Stimulated activated naive B cell treated with anti-CD40 and anti-IgM and Interleukin-4, amounts not matched to agents 10 μg/mL and 1 μg/mL and 100 μg/mL, for 72 hours (primary cell): ENCODE measurements around the gene TTLL1.

Experiments
- ATAC-seq, 2 donors: fragments of 150-1000 bp; cut with Tn5 transposase; replicated peaks; 2 replicates each; pipeline ENCODE4 v1.10.0; 2021; ENCODE audit warnings: moderate library complexity in 1 of 2
- DNase-seq: peaks from one replicate; pipeline ENCODE4 v3.0.0; 2021
- H3K27ac Mint-ChIP-seq: one replicate; pipeline ENCODE4 v1.8.0; 2022; ENCODE audit warnings: mild to moderate bottlenecking, mixed read lengths
- H3K27me3 Mint-ChIP-seq, 2 donors: one replicate each; pipeline ENCODE4 v1.8.0; 2022; ENCODE audit warnings: mixed read lengths in 2 of 2
- H3K36me3 Mint-ChIP-seq, 2 donors: one replicate each; pipeline ENCODE4 v1.8.0; 2022; ENCODE audit warnings: mixed read lengths in 2 of 2, mild to moderate bottlenecking in 1 of 2
- H3K4me1 Mint-ChIP-seq, 2 donors: one replicate each; pipeline ENCODE4 v1.8.0; 2022; ENCODE audit warnings: mixed read lengths in 2 of 2, mild to moderate bottlenecking in 1 of 2
- H3K4me3 Mint-ChIP-seq, 2 donors: one replicate each; pipeline ENCODE4 v1.8.0; 2022; ENCODE audit warnings: mild to moderate bottlenecking in 2 of 2, mixed read lengths in 2 of 2, moderate library complexity in 1 of 2
- H3K9me3 Mint-ChIP-seq, 2 donors: one replicate each; pipeline ENCODE4 v1.8.0; 2022; ENCODE audit warnings: mixed read lengths in 2 of 2, mild to moderate bottlenecking in 1 of 2

TTLL1 gene

DNA sequence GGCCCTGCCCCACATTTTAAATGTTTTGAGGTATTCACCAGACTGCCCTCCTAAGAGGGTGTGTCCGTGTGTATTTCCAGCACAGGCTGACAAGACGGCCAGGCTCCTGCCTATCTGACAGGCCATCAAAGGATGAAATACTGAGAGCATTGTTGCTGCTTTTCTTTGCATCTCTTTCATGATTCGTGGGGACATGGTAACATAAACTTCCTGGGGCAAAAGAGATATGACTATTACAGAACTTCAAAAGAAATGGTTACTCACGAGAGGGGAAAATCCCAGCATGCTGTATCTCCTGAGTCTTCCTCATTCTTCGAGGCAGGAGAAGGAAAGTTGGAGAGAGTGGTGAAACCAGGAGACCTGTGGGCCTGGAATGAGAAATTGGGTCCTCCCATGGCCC is 11.0 kb upstream of the TTLL1 start:
- Mint-ChIP-seq H3K36me3 (peaks cover 3 to 9% of the 10 kb centered on the region in 2 donors), H3K9me3 (peaks cover 8 to 9% of the 10 kb centered on the region in 2 donors), H3K4me3 (no peak overlapping the region), H3K27ac (no peak overlapping the region), H3K4me1 (peaks cover 2 to 11% of the 10 kb centered on the region in 2 donors), H3K27me3 (peaks cover 4 to 7% of the 10 kb centered on the region in 2 donors)
- no peak for DNase-seq
- peak; percentile 39 to 57 for ATAC-seq

DNA sequence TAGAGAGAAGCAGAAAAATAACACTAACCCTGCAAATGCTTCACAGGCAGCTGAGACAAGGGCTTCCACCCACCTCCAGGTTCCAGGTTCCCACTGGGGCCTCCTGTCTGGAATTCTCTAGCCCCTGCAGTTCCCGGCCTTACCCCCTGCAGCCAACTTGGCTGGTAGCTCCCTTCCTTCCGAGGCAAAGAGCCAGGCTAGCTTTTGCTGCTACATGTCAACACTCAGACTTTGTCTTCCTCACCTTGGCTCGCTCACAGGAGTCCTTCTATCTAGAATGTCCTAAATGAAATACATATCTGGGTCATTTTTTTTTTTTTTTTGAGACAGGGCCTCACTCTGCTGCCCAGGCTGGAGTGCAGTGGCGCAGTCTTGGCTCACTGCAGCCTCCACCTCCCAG is 9.9 kb upstream of the TTLL1 start:
- Mint-ChIP-seq H3K4me3 (no peak overlapping the region), H3K27ac (peak overlapping the region; percentile 56), H3K36me3 (peaks cover 3 to 9% of the 10 kb centered on the region in 2 donors), H3K27me3 (peaks cover 0 to 6% of the 10 kb centered on the region in 2 donors), H3K9me3 (peaks cover 8 to 9% of the 10 kb centered on the region in 2 donors), H3K4me1 (peaks cover 2 to 11% of the 10 kb centered on the region in 2 donors)
- ATAC-seq, result no peak
- DNase-seq, result no peak

DNA sequence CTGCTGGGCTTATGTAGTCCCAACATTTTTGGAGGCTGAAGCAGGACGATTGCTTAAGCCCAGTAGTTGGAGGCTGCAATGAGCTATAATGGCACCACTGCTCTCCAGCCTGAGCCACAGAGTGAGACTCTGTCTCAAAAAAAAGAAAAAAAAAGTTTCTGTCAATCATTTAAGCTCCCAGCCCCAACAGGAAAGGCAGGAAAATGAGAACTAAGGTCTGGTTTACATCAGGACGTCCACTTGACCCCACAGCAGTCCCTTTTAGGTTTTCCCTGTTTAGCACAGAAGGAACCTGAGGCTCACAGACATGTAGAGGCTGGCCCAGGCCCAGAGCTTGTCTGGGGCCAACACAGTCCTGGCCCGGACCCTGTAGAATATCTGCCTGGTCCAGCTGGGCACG is 9.2 kb upstream of the TTLL1 start:
- H3K27me3 Mint-ChIP-seq, result no peaks in the 10 kb centered on the region
- H3K27ac Mint-ChIP-seq, result no peak overlapping the region
- no peak for DNase-seq
- peaks cover 2 to 14% of the 10 kb centered on the region in 2 donors for H3K4me1 Mint-ChIP-seq
- no peak for ATAC-seq
- H3K4me3 Mint-ChIP-seq, result no peak overlapping the region
- peaks cover 8 to 9% of the 10 kb centered on the region in 2 donors for H3K9me3 Mint-ChIP-seq
- peaks cover 3 to 9% of the 10 kb centered on the region in 2 donors for H3K36me3 Mint-ChIP-seq

DNA sequence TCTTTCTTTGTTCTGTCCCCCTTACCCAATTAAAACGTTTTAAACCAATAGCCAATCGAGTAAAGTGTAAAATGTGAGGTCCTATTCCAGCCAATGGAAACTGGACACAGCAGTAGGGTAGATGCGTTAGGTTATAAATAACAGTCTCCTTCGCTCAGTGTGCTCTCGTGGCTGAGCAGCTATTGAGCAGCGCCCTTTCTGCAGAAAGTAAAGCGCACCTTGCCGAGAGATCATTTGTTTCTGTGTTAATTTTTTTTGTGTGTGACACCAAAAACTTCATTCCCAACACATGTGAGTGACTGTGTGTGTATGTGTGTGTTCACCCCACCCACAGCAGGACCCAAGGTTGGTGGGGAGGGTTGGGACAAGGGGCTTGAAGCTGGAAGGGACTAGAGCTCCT is 7.2 kb upstream of the TTLL1 start:
- no peak for ATAC-seq
- peaks cover 5 to 14% of the 10 kb centered on the region in 2 donors for H3K4me1 Mint-ChIP-seq
- peaks cover 8 to 9% of the 10 kb centered on the region in 2 donors for H3K9me3 Mint-ChIP-seq
- no peaks in the 10 kb centered on the region for H3K27me3 Mint-ChIP-seq
- H3K4me3 Mint-ChIP-seq, result no peak overlapping the region
- H3K36me3 Mint-ChIP-seq, result peaks cover 3 to 9% of the 10 kb centered on the region in 2 donors
- H3K27ac Mint-ChIP-seq, result no peak overlapping the region
- DNase-seq, result no peak

DNA sequence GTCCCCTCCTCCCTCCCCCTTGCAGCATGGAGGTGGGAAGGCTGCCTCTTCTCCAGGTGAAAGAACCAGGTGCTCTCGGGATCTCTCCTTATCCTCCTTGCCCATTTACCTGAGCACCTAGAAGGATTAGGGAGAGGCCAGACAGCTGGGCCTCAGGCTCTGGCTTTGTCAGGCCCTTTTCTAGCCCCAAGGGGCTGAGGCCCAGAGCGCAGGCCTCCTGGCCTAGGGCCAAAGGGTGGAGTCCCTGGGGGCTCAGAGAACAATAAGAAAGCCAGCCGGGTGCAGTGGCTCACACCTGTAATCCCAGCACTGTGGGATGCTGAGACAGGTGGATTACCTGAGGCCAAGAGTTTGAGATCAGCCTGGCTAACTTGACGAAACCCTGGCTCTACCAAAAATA is 5.4 kb upstream of the TTLL1 start:
- DNase-seq (no peak), ATAC-seq (no peak)
- Mint-ChIP-seq H3K9me3 (peaks cover 8 to 9% of the 10 kb centered on the region in 2 donors), H3K27ac (no peak overlapping the region), H3K27me3 (no peaks in the 10 kb centered on the region), H3K4me3 (no peak overlapping the region), H3K36me3 (peaks cover 3 to 9% of the 10 kb centered on the region in 2 donors), H3K4me1 (peaks cover 3 to 8% of the 10 kb centered on the region in 2 donors)

DNA sequence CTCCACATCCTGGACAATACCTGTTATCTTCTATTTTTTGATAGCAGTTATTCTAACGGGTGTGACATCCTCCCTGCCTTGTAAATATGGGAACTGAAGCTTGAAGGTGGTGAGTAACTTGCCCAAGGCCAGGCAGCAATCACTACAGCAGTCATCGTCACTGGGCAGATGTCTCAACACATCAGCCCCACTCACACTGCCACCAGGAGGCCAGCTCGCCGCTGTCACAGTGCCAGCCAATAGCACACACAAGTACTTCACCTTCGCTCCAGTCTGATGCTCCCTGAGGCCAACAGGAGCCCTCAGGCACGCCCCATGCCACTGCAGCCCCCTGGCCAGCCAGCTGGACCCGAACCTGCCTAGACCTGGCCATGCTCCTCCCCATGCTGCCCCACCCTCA is 4.9 kb upstream of the TTLL1 start:
- DNase-seq, result no peak
- peak in 1 of 2 donors; percentile 10 for ATAC-seq
- H3K27ac Mint-ChIP-seq, result no peak overlapping the region
- no peaks in the 10 kb centered on the region for H3K27me3 Mint-ChIP-seq
- H3K4me3 Mint-ChIP-seq, result no peak overlapping the region
- H3K36me3 Mint-ChIP-seq, result peaks cover 3 to 9% of the 10 kb centered on the region in 2 donors
- peaks cover 8 to 9% of the 10 kb centered on the region in 2 donors for H3K9me3 Mint-ChIP-seq
- H3K4me1 Mint-ChIP-seq, result peaks cover 3 to 13% of the 10 kb centered on the region in 2 donors

DNA sequence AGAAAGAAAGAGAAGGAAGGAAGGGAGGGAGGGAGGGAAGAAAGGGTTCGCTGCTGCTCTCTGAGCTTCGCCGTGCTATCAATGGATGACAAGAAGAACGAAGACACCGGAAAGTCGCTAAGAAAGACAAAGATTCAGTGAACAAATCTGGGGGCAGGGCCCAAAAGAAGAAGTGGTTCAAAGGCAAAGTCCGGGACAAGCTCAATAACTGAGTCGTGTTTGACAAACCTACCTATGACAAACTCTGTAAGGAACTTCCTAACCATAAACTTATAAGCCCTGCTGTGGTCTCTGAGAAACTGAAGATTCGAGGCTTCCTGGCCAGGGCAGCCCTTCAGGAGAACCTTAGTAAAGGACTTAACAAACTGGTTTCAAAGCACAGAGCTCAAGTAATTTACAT is 2.9 kb upstream of the TTLL1 start:
- Mint-ChIP-seq H3K27ac (no peak overlapping the region), H3K4me3 (no peak overlapping the region), H3K27me3 (no peaks in the 10 kb centered on the region), H3K36me3 (peaks cover 3 to 9% of the 10 kb centered on the region in 2 donors), H3K9me3 (peaks cover 8 to 9% of the 10 kb centered on the region in 2 donors), H3K4me1 (peaks cover 7 to 20% of the 10 kb centered on the region in 2 donors)
- DNase-seq (no peak), ATAC-seq (no peak)

DNA sequence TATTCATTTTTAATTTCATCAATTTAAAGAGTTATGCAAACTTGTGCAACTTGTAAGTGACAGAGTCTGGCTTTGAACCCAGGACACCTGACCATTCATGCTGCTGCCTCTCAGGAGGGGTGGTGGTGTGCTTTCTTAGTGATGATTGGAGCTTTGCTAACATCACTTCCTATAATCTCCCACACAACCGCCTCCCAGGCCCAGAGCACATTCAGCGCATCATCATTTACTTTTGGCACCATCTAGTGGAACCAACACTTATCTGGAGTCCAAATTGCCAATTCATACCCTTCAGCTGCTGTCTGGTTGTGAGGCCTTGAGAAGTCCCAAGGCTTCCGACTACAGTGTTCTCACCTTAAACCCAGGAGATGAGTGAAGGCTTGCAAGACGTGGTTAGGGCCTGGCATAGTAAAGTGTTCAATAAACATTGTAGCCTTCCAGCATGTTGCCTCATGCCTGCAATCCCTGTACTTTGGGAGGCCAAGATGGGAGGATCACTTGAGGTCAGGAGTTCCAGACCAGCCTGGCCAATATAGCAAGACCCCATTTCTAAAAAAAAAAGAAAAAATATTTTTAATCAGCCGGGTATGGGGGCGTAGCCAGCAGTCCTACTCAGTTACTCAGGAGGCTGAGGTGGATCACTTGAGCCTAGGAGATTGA is 1.1 kb upstream of the TTLL1 start:
- ATAC-seq (peak; percentile 55 to 62), DNase-seq (peak; percentile 42)
- peak overlapping the region; percentile 62 for H3K27ac Mint-ChIP-seq
- H3K27me3 Mint-ChIP-seq, result no peaks in the 10 kb centered on the region
- H3K36me3 Mint-ChIP-seq, result peaks cover 4 to 8% of the 10 kb centered on the region in 2 donors
- H3K9me3 Mint-ChIP-seq, result no peaks in the 10 kb centered on the region
- peaks cover 10 to 29% of the 10 kb centered on the region in 2 donors for H3K4me1 Mint-ChIP-seq
- peak overlapping the region; percentile 1 to 12 for H3K4me3 Mint-ChIP-seq

DNA sequence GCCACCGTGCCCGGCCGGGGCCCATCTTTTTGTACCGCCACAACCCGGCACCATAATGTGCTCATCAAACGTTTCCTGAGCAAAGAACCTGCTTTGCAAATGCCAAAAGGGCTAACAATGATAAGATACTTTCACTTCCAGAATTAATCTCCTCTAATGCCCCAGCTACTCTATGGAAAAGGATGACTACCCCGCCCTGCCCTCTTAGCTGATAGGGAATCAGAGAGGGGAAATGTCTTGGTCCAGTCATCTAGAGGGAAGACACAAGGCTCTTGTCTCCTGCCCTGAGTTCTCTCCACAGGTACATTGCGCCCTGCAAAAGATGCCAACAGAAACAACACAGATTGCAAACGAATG is 586 bp downstream of the TTLL1 start:
- H3K36me3 Mint-ChIP-seq, result peaks cover 5 to 8% of the 10 kb centered on the region in 2 donors
- ATAC-seq (peak in 1 of 2 donors; percentile 2), DNase-seq (no peak)
- H3K27me3 Mint-ChIP-seq, result no peaks in the 10 kb centered on the region
- H3K27ac Mint-ChIP-seq, result peak overlapping the region; percentile 33
- peaks cover 10 to 22% of the 10 kb centered on the region in 2 donors for H3K4me1 Mint-ChIP-seq
- H3K9me3 Mint-ChIP-seq, result no peaks in the 10 kb centered on the region
- peak overlapping the region; percentile 84 to 92 for H3K4me3 Mint-ChIP-seq

DNA sequence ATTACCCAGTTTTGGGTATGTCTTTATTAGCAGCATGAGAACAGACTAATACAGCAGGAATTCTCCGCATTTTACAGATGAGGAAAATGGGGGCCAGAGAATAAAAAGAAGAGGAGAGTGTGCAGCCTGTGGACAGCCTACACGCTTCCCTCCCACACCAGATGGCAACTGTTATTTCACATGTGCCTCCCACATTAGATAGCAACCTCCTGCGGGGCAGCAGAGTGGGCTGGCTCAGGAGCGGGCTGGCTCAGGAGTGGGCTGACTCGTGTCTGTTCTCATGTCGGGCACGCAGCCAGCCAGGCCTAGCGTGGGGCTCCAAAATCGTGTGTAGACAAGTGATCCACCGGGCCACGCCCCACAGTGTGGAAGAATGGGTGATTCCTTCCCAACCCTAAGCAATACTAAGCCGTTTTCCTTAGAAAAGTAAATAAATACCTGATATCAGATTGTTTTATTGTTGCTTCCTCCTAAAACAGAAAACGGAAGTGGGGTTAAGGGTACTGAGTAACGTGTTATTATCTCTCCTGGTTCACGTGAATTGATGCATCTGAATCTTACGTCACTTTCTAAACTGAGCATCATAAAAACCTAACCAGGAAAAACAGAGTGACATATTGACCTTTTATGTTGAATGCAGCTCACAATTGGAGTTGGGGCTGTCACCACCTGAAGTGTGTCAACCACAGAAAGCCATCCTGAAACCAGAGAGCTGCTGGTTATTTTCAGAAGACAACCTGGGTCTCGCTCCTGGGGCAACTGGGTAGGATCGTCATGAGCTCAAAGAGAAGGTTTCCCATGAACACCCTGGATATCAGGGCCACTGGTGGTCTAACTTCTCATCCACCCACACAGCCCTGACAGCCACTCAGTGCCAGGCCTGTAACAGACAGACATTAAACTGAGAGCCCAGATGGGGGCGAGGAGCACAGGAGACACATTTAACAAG is 3.3 kb downstream of the TTLL1 start:
- Mint-ChIP-seq H3K36me3 (peaks cover 5 to 8% of the 10 kb centered on the region in 2 donors), H3K27me3 (no peaks in the 10 kb centered on the region), H3K9me3 (no peaks in the 10 kb centered on the region), H3K4me3 (no peak overlapping the region), H3K27ac (no peak overlapping the region), H3K4me1 (peaks cover 7 to 22% of the 10 kb centered on the region in 2 donors)
- no peak for ATAC-seq
- DNase-seq, result no peak

DNA sequence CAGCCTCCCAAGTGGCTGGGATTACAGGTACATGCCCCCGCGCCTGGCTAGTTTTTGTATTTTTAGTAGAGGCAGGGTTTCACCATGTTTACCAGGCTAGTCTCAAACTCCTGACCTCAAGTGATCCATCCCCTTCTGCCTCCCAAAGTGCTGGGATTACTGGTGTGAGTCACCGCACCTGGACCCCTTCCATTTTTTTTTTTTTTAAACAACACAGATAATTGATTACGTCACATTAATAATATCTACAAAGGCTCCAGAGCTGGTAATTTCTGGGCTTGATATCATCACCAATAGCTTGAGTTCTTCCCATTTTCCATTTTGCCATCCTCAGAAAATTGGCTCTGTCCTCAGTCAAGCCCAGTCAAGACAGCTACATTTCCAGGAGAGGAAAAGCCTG is 7.2 kb downstream of the TTLL1 start:
- no peak overlapping the region for H3K4me3 Mint-ChIP-seq
- H3K27ac Mint-ChIP-seq, result no peak overlapping the region
- H3K4me1 Mint-ChIP-seq, result peaks cover 10 to 16% of the 10 kb centered on the region in 2 donors
- no peaks in the 10 kb centered on the region for H3K9me3 Mint-ChIP-seq
- H3K27me3 Mint-ChIP-seq, result no peaks in the 10 kb centered on the region
- no peak for DNase-seq
- H3K36me3 Mint-ChIP-seq, result peaks cover 8% of the 10 kb centered on the region in 2 donors
- ATAC-seq, result no peak

DNA sequence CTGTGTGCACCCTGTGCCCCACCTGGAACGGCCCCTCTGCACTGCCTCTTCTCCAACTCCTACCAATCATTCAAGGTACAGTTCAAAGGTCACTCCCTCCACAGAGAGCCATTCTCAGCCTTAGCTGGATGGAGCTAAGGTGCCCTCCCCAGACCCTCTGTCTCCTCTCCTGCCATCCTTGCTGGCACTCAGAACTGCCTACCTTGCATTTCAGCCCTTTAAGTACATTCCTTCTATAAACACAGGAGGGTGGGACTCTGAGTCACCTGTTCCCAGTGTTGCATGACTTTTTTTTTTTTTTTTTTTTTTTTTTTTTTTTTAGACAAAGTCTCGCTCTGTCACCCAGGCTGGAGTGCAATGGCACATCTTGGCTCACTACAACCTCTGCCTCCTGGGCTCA is 8.6 kb downstream of the TTLL1 start:
- no peak for ATAC-seq
- DNase-seq, result no peak
- H3K9me3 Mint-ChIP-seq, result no peaks in the 10 kb centered on the region
- H3K27me3 Mint-ChIP-seq, result no peaks in the 10 kb centered on the region
- no peak overlapping the region for H3K4me3 Mint-ChIP-seq
- H3K27ac Mint-ChIP-seq, result no peak overlapping the region
- H3K36me3 Mint-ChIP-seq, result peaks cover 3 to 8% of the 10 kb centered on the region in 2 donors
- peaks cover 6 to 8% of the 10 kb centered on the region in 2 donors for H3K4me1 Mint-ChIP-seq

DNA sequence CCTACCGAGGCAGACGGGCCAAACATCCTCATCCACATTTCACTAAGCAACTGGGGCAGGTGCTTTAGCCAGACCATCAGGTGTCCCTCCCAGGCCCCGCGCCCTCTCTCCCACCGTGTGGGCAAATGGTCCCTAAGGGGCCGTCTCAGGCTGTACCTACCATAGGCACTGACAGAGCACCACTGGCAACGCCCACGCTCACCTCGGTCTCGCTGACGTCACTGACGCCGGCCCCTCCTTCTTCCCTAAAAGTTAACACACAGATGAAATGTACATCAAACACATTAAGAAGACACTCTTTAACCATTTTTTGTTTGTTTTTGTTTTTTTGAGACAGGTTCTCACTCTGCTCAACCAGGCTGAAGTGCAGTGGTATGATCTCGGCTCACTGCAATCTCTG is 9.4 kb downstream of the TTLL1 start:
- Mint-ChIP-seq H3K36me3 (peaks cover 3 to 4% of the 10 kb centered on the region in 2 donors), H3K27me3 (no peaks in the 10 kb centered on the region), H3K27ac (peak overlapping the region; percentile 53), H3K4me3 (no peak overlapping the region), H3K4me1 (peaks cover 6 to 8% of the 10 kb centered on the region in 2 donors), H3K9me3 (no peaks in the 10 kb centered on the region)
- ATAC-seq (no peak), DNase-seq (no peak)

DNA sequence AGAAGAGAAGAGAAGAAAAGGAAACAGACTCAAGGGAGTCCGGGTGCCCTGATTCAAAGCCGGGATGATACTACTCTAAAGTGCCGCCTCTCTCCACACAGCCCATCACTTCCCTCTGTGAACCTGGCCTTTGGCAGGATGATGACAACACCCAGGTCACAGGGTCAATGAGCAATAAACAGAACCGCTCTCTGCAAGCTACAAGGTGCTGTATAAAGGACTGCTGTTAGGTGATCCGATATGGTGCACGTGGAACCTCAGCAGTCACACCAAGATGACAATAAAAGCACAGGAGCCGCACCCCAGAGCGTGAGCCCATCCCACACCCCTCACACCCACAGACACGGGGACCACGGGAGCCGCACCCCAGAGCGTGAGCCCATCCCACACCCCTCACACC is 10.7 kb downstream of the TTLL1 start:
- Mint-ChIP-seq H3K4me1 (peaks cover 6 to 8% of the 10 kb centered on the region in 2 donors), H3K4me3 (no peak overlapping the region), H3K27me3 (no peaks in the 10 kb centered on the region), H3K9me3 (no peaks in the 10 kb centered on the region), H3K27ac (no peak overlapping the region), H3K36me3 (peaks cover 3 to 4% of the 10 kb centered on the region in 2 donors)
- ATAC-seq (peak in 1 of 2 donors; percentile 22), DNase-seq (no peak)
